K562 (cell line): Measurements from ENCODE around the gene UGT3A2. TPM values are rescaled to one million over a fixed set of nuclear protein-coding genes. Genes with fewer than 3 reads are reported as not detected.

Source experiments
- ATAC-seq: fragments of 200-7000 bp; cut with Tn5 transposase; 3 replicates; pipeline ENCODE4 v1.9.1; 2020; ENCODE audit warnings: moderate library complexity
- BruUV-seq: library from RNA; stranded (reverse); fragments of 400-500 nt; replicated peaks from 2 replicates; lab custom pipeline; 2021; lab: Mats Ljungman, UMichigan
- CTCF ChIA-PET: fragments of 300-600 bp; formaldehyde crosslinking; extraction: SDS; loops from one replicate; lab custom pipeline; 2021; ENCODE audit warnings: low intra/inter-chr PET ratio; lab: Yijun Ruan, JAX
- POLR2A ChIA-PET: fragments of 300-600, 350-650 bp; sonication (Branson Sonifier 250); formaldehyde crosslinking; extraction: SDS; loops from one replicate; lab custom pipeline; 2021; ENCODE audit warnings: antibody characterized with exemption, inconsistent platforms; lab: Yijun Ruan, JAX
- DNase-seq, 4 experiments: peaks; one replicate each; pipeline versions ENCODE4 v3.0.0 to v3.0.0-alpha.2; 2011 to 2018; ENCODE audit warnings: low spot score in 3 of 4, mixed read lengths in 3 of 4; ENCODE audit errors: extremely low read depth in 1 of 4
- FAIRE-seq: peaks from 2 replicates; lab custom pipeline; 2011; peaks lifted over from hg19 to GRCh38; lab: Jason Lieb, UNC
- H2AFZ ChIP-seq: 2 replicates; pipeline ENCODE4 v1.6.0; 2011; ENCODE audit warnings: low read depth, low read length, control low read depth, inconsistent platforms
- H3K27ac ChIP-seq: fragments of 200-600 bp; 3 replicates; pipeline ENCODE4 v1.8.0; 2011; ENCODE audit warnings: low read depth, mild to moderate bottlenecking, control low read depth, inconsistent platforms, low read length, moderate library complexity, mixed read lengths; ENCODE audit errors: extremely low read depth
- H3K27me3 ChIP-seq, 2 experiments: fragments of 300-600 bp in 1 of 2; 2 replicates in 1 of 2; 3 replicates in 1 of 2; pipeline versions ENCODE4 v1.6.0 to v1.8.0; 2011; ENCODE audit warnings: inconsistent platforms in 2 of 2, low read length in 2 of 2, mild to moderate bottlenecking in 1 of 2, mixed read lengths in 1 of 2, moderate library complexity in 1 of 2; ENCODE audit not compliant: control insufficient read depth in 2 of 2, insufficient read depth in 2 of 2
- H3K36me3 ChIP-seq: fragments of 300-600 bp; 3 replicates; pipeline ENCODE4 v1.8.0; 2011; ENCODE audit warnings: mild to moderate bottlenecking, low read length, inconsistent platforms; ENCODE audit not compliant: control insufficient read depth, insufficient read depth
- H3K4me1 ChIP-seq, 2 experiments: fragments of 200-600 bp in 1 of 2; replicated peaks in 1 of 2; 2 replicates in 1 of 2; 3 replicates in 1 of 2; pipeline versions ENCODE4 v1.5.1 to v1.8.0; 2011; ENCODE audit warnings: inconsistent platforms in 2 of 2, low read length in 2 of 2, mild to moderate bottlenecking in 1 of 2, mixed read lengths in 1 of 2, moderate library complexity in 1 of 2; ENCODE audit not compliant: control insufficient read depth in 2 of 2, insufficient read depth in 2 of 2
- H3K4me2 ChIP-seq: 2 replicates; pipeline ENCODE4 v1.6.1; 2011; ENCODE audit warnings: low read length, control low read depth, inconsistent platforms, mixed read lengths; ENCODE audit not compliant: insufficient read depth
- H3K4me3 ChIP-seq: fragments of 200-600 bp; sonication (generic), shearing (Covaris generic); 2 replicates; pipeline ENCODE4 v1.5.1; 2016; ENCODE audit warnings: control low read depth, inconsistent platforms
- H3K79me2 ChIP-seq: fragments of 200-600 bp; 3 replicates; pipeline ENCODE4 v1.8.0; 2011; ENCODE audit warnings: low read length, inconsistent platforms; ENCODE audit not compliant: control insufficient read depth, insufficient read depth
- H3K9ac ChIP-seq, 2 experiments: 2 replicates each; pipeline versions ENCODE4 v1.6.0 to v1.6.1; 2011; ENCODE audit warnings: low read depth in 2 of 2, low read length in 2 of 2, control low read depth in 1 of 2, inconsistent platforms in 1 of 2, mild to moderate bottlenecking in 1 of 2, mixed read lengths in 1 of 2; ENCODE audit not compliant: insufficient read depth in 1 of 2
- H3K9me1 ChIP-seq: one replicate; pipeline ENCODE4 v1.6.0; 2011; ENCODE audit warnings: inconsistent platforms, mild to moderate bottlenecking, low read length, moderate library complexity; ENCODE audit not compliant: control insufficient read depth, insufficient read depth
- H3K9me3 ChIP-seq: replicated peaks from 2 replicates; pipeline ENCODE4 v1.5.1; 2011; ENCODE audit warnings: low read depth, low read length, inconsistent platforms; ENCODE audit not compliant: control insufficient read depth, insufficient read depth
- H4K20me1 ChIP-seq: replicated peaks from 2 replicates; pipeline ENCODE4 v1.6.1; 2011; ENCODE audit warnings: low read length, inconsistent platforms, mixed read lengths; ENCODE audit not compliant: control insufficient read depth, insufficient read depth
- BMI1 ChIP-seq: fragments of 150-350 bp; IDR thresholded peaks from 2 replicates; pipeline ENCODE4 v1.6.1; 2014; ENCODE audit warnings: low read length
- CBFB ChIP-seq: sonication (generic); formaldehyde crosslinking; IDR thresholded peaks from 2 replicates; pipeline ENCODE4 v1.4.0; 2020; ENCODE audit warnings: mild to moderate bottlenecking, missing genetic modification reagents
- DPF2 ChIP-seq: fragments of 450-650 bp; IDR thresholded peaks from 2 replicates; pipeline ENCODE4 v1.6.1; 2016
- FOXA1 ChIP-seq: fragments of 450-650 bp; IDR thresholded peaks from 2 replicates; pipeline ENCODE4 v1.6.1; 2016; ENCODE audit warnings: mild to moderate bottlenecking, borderline replicate concordance
- FOXM1 ChIP-seq, 2 experiments: fragments of 450-650 bp in 1 of 2; sonication (generic) in 1 of 2; formaldehyde crosslinking in 1 of 2; IDR thresholded peaks; 2 replicates each; pipeline versions ENCODE4 v1.6.1 to v1.9.0; 2017 to 2022; ENCODE audit warnings: low read depth in 2 of 2, mild to moderate bottlenecking in 2 of 2, missing genetic modification reagents in 1 of 2, moderate library complexity in 1 of 2
- HNRNPL ChIP-seq: fragments of 200-400 bp; formaldehyde crosslinking; IDR thresholded peaks from 2 replicates; pipeline ENCODE4 v1.6.1; 2017; ENCODE audit warnings: low read depth, mild to moderate bottlenecking, low read length
- NFE2 ChIP-seq: IDR thresholded peaks from 2 replicates; pipeline ENCODE4 v1.6.1; 2014; ENCODE audit warnings: antibody characterized with exemption, low read depth
- NUFIP1 ChIP-seq: fragments of 450-650 bp; IDR thresholded peaks from 2 replicates; pipeline ENCODE4 v1.6.1; 2018; ENCODE audit not compliant: partially characterized antibody
- PHB ChIP-seq: fragments of 250-450 bp; sonication (Bioruptor Pico); IDR thresholded peaks from 2 replicates; pipeline ENCODE4 v1.5.0; 2021
- POLR2B ChIP-seq: fragments of 450-650 bp; IDR thresholded peaks from 2 replicates; pipeline ENCODE4 v1.6.1; 2018; ENCODE audit warnings: low read depth; ENCODE audit not compliant: partially characterized antibody
- SMARCB1 ChIP-seq: IDR thresholded peaks from 2 replicates; pipeline ENCODE4 v1.6.1; 2011; ENCODE audit warnings: improper control_type of control experiment, low read depth; ENCODE audit not compliant: insufficient read length
- SPI1 ChIP-seq: IDR thresholded peaks from 2 replicates; pipeline ENCODE4 v1.6.1; 2011; ENCODE audit warnings: low read depth, low read length, control low read depth, borderline replicate concordance
- ZKSCAN8 ChIP-seq: fragments of 200-800 bp; sonication (Bioruptor generic); IDR thresholded peaks from 2 replicates; pipeline ENCODE4 v1.6.1; 2016; ENCODE audit warnings: missing genetic modification characterization, missing compliant biosample characterization
- ZNF318 ChIP-seq, 2 experiments: fragments of 450-650 bp; IDR thresholded peaks; 2 replicates each; pipeline ENCODE4 v1.6.1; 2016; ENCODE audit warnings: mild to moderate bottlenecking in 2 of 2, borderline replicate concordance in 1 of 2, low read depth in 1 of 2, moderate library complexity in 1 of 2
- WGBS: fragments of 100-300 bp; shearing (Covaris generic); methylation state at CpG from one replicate; pipeline ENCODE4 v1.1.6; 2016; ENCODE audit warnings: low coverage, mixed read lengths; ENCODE audit not compliant: insufficient coverage; ENCODE audit errors: missing lambda C conversion rate; 5-methylcytosine and 5-hydroxymethylcytosine counted together
- in situ Hi-C: fragments of 300-500 bp; cut with MboI; formaldehyde crosslinking; loops from 4 replicates; pipeline ENCODE4 v1.15.0; 2018; ENCODE audit warnings: inconsistent platforms, mixed read lengths
- intact Hi-C: fragments of 100-400 bp; cut with micrococcal nuclease; formaldehyde crosslinking; loops from 2 replicates; pipeline ENCODE4 v1.14.2; 2022
- polyA plus RNA-seq, 8 experiments: library from polyadenylated mRNA; depleted of rRNA in 4 of 8; stranded (reverse) in 5 of 8; unstranded in 3 of 8; fragments of >200 nt; fragmentation: Nextera tagmentation in 2 of 8; fragmentation: Illumina TruSeq in 1 of 8; extraction: Ambion mirVana in 2 of 8; extraction: Trizol in 1 of 8; gene quantifications; 2 replicates each; pipeline versions ENCODE4 v1.2.1 to v1.2.3, GENCODE V29; 2011 to 2014; ENCODE audit warnings: inconsistent platforms in 1 of 8, missing spikeins in 1 of 8
- total RNA-seq, 7 experiments: library from RNA; depleted of rRNA in 6 of 7; stranded (reverse); fragments of >200 nt in 6 of 7; fragmentation: Illumina TruSeq in 2 of 7; extraction: Trizol in 2 of 7; gene quantifications; 2 replicates each; pipeline versions ENCODE4 v1.2.1 to v1.2.3, GENCODE V29; 2011 to 2021; ENCODE audit warnings: low replicate concordance in 1 of 7

Gene UGT3A2
- total and polyA plus RNA-seq, 9 of the 15 experiments (the other 6 are each of a cell fraction or from before 2014, with no cell fraction given): not detected

DNA sequence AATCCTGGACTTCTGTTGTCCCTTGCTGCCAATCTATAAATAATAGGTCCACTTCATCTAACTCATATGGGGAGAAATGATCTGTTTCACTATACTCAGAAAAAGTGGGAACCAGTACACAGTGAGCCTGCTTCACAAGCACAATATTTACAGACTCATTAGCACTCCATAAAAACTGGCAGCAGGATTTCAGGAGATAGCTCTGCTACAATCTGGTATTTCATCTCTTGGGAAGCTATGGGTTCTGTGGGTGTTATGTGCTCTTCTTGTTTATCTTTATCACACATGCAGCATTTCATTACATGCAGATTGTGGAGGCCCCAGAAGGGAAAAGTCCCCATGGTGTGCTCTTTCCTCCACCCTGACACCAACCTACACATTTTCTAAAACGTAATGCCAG lies 33.2 kb downstream of the UGT3A2 start:
- no peaks in the 10 kb centered on the region for H3K79me2 ChIP-seq
- H3K4me3 ChIP-seq: no peak overlapping the region
- WGBS: 0% methylated on average over 1 of the region's 1 CpG
- ChIA-PET POLR2A (no interaction called here), CTCF (no interaction called here)
- no peaks in the 10 kb centered on the region for H3K9me3 ChIP-seq
- H3K9ac ChIP-seq: no peak overlapping the region
- no peak overlapping the region for H2AFZ ChIP-seq
- BruUV-seq: no TSS peak
- FAIRE-seq: no peak
- no peak for DNase-seq
- H3K9me1 ChIP-seq: no peaks in the 10 kb centered on the region
- TF ChIP-seq SPI1 (no peak), DPF2 (no peak), HNRNPL (no peak), CBFB (CRISPR knock-in tag) (no peak), ZKSCAN8 (CRISPR knock-in tag) (no peak), SMARCB1 (no peak), ZNF318 (IDR thresholded peaks at IDR 0.05; ENCODE audit: borderline replicate concordance in 1 of 2, low read depth in 1 of 2) (no peak), FOXM1 (IDR thresholded peaks at IDR 0.05; ENCODE audit: low read depth) (no peak), FOXM1 (CRISPR knock-in tag; IDR thresholded peaks at IDR 0.05; ENCODE audit: low read depth) (no peak), POLR2B (no peak), FOXA1 (no peak), NFE2 (no peak), PHB (CRISPR knock-in tag) (no peak), NUFIP1 (no peak), BMI1 (no peak)
- in situ Hi-C loops: no loop called here
- H4K20me1 ChIP-seq: no peaks in the 10 kb centered on the region
- intact Hi-C loops: no loop called here
- peaks cover 0 to 6% of the 10 kb centered on the region in 2 experiments; a peak in 1 of 5 replicates for H3K27me3 ChIP-seq
- ATAC-seq: no peak
- no peaks in the 10 kb centered on the region for H3K4me1 ChIP-seq
- H3K4me2 ChIP-seq: no peak overlapping the region
- H3K27ac ChIP-seq: no peak overlapping the region
- no peaks in the 10 kb centered on the region for H3K36me3 ChIP-seq
